CD4-positive, alpha-beta T cell treated with Interleukin-12 subunit alpha and Interleukin-12 subunit beta, for 1 hour (primary cell): ENCODE data around the gene COL26A1.
"Not testable (repeated sequence)": the region's sequence is repeated elsewhere in the genome, so short reads cannot be mapped to it uniquely, and the experiment has no call there.

ENCODE experiments used
- DNase-seq: peaks from one replicate; pipeline ENCODE4 v3.0.0-alpha.2; 2020

The COL26A1 gene

GRCh38 chr7:101505510-101505909 lies 142.8 kb downstream of the COL26A1 start:
- DNase-seq = not testable (repeated sequence)

GRCh38 chr7:101506531-101506930 lies 143.9 kb downstream of the COL26A1 start:
- DNase-seq = no peak

DNA sequence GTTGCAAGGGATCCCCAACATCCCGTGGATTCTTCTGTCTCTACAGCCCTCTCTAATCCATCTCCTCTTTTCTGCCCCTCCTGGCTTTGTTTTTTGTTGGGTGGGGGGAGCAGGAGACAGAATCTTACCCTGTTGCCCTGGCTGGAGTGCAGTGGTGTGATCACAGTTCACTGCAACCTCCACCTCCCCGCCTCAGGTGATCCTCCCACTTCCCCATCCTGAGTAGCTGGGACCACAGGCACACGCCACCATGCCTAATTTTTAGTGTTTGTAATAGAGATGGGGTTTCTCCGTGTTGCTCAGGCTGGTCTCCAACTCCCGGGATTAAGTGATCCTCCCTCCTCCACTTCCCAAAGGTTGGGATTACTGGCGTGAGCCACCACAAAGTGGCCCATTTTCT lies 144.7 kb downstream of the COL26A1 start:
- no peak for DNase-seq

- DNase-seq = peak; percentile 33
These were observed 145.1 kb downstream of the COL26A1 start for GRCh38 chr7:101507791-101508252.

DNA sequence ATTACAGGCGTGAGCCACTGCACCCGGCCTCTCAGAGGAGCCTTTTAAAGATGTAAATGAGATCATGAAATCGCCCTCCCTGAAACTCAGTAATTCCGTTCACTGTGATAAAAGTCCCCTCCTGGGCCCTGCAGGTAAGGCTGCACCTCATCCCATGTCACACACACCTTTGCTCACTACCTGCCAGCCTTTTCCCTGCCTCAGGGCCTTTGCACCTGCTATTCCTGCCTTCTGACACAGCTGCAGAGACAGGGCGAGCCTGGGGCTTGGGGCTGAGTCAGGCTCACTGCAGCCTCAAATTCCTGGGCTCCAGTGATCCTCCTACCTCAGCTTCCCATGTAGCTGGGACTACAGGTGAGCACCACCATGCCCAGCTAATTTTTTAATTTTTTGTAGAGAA lies 147.6 kb downstream of the COL26A1 start:
- no peak for DNase-seq

GRCh38 chr7:101511965-101512364 lies 149.3 kb downstream of the COL26A1 start:
- no peak for DNase-seq

- no peak for DNase-seq
These were observed 154.2 kb downstream of the COL26A1 start for GRCh38 chr7:101516851-101517250.

DNA sequence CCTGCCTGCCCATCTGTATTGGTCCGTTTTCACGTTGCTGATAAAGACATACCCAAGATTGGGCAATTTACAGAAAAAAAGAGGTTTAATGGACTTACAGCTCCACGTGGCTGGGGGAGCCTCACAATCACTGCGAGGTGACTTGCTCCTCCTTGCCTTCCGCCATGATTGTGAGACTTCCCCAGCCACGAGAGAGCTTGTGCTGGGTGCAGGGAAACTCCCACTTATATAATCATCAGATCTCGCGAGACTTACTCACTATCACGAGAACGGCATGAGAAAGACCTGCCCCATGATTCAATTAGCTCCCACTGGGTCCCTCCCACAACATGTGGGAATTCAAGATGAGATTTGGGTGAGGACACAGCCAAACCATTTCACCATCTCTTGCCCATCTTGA lies 154.6 kb downstream of the COL26A1 start:
- DNase-seq = no peak

DNA sequence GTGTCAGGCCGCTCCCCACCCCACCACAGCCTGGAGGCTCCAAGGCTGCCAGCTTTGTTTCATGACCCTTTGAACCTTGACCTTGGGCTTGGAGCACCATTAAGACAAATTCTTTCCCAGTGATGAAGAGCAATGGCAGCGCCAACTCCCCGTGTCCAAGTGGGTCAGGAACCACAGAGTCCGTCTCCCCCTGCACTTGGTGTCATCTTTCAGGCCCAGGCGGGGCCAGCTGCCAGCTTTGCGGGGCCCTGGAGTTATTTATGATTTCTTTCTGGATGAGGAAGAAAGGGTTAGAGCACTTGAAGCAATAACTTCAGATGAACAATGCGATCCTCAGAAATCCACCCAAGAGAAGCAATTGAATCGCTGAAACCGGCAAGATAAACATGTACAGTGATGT lies 155.7 kb downstream of the COL26A1 start:
- no peak for DNase-seq

- no peak for DNase-seq
These were observed 156.8 kb downstream of the COL26A1 start for GRCh38 chr7:101519324-101520023.

DNA sequence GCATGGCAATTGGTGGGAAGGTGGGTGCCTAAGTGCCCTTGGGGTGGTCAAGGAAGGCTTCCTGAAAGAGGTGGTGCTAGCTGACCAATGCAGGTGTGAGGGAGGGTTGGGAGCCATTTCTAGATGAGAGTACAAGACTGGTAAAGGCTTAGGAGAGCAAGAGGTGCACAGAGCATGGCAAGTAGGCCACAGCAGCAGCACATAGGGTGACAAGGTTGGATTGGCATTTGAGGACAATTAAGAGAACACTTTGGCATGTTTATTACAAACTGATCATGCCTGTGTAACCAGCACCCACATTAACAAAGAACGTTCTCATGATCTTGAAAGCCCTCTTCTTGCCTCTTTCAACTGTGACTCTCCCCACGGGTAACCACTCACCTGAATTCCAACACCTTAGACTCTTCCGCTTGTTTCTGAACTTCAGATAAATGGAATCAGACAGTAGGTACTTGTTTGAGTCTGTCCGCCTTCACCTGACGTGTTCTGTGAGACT lies 158.8 kb downstream of the COL26A1 start:
- no peak for DNase-seq

DNA sequence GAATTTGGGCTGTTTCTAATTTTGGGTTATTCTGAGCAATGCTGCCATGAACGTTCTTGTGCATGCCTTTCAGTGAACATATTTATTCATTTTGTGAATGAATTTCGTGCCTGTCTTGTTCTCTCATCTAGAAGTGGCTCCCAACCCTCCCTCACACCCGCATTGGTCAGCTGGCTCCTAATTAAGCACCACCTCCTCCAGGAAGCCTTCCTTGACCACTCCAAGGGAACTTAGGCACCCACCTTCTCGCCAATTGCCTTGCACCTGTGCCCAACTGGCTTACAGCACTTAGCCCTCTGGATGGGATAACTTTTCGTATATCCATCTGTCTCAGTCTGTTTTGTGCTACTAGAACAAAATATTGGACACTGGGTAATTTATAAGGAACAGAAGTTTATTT lies 159.3 kb downstream of the COL26A1 start:
- DNase-seq = no peak

DNA sequence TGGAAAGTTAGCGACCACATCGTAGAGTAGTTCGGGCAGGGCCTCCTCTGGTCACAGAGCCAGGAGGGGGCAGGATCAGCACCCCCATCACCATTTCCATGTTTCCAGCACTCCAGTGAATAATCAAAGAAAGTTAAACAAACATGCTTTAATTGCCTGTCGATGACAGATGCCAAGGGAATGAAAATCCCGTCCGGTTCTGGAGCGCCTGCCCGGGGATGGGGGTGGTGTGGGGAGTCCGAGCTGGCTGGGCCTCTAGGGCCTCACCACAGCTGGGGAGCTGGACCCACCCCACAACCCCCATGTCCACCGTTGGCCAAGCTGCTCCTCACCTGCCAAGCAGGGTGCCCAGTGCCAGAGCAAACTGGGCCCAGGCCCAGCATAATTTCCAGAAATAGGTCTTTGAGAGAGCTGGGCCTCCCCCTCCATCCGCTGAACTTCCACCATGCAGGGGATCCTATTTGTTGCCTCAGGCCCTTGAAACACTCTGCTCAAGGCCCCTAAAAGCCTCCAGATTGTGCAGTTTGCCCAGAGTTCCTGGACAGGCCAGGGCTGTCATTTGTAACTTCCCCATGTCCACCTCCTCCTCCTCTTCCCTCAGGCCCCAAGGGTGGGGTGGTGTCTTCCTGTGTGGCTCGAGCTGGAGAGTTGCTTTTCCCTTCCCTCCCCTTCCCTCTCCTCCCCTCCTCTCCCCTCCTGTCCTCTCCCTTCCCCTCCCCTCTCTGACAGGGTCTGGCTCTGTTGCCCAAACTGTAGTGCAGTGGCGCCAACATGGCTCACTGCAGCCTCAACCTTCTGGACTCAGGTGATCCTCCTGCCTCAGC lies 165.4 kb downstream of the COL26A1 start:
- no peak for DNase-seq

DNA sequence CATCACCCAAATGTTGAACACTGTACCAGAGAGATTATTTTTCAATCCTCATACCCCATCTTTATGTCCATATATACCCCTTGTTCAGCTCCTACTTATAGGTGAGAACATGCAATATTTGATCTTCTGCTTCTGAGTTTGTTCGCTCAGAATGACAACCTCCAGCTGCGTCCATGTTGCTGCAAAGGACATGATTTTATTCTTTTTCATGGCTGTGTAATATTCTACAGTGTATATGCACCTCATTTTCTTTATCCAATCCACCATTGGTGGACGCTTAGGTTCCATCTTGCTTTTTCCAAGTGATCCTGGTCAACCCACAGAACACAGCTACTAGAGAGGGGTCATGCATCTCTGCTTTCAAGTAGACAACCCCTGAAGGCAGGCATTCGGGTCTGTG lies 166.9 kb downstream of the COL26A1 start:
- no peak for DNase-seq

DNA sequence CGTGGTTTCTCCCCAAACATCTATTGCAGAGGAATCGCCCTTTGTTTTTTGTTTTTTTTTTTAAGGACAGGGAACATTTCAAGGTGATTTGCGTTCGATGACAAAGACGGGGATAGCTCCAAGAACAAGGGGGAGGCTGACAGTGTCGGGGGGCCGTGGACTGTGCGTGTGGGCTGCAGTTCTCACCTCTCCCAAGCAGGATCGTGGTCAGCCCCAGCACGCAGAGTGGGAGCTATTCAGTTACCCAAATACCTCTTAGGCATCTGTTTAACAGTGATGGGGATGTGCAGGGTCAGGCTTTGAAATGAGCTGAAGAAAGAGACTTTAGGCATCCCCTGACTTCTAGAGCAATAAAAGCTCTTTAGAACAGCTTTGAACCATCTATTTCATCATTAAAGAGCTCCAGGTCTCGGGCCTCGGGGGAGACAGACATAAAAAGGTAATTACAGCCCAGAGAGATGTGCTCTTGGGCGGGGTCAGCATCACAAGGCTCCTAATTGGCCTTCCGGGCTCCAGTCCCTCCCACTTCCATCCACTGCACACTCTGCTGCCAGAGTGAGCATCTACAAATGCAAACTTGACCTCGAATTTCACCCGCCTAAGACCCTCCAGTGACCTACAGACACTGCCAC lies 169.2 kb downstream of the COL26A1 start:
- no peak for DNase-seq

- no peak for DNase-seq
These were observed 169.9 kb downstream of the COL26A1 start for GRCh38 chr7:101532400-101533102.

GRCh38 chr7:101533103-101533465 lies 170.4 kb downstream of the COL26A1 start:
- DNase-seq = no peak

DNA sequence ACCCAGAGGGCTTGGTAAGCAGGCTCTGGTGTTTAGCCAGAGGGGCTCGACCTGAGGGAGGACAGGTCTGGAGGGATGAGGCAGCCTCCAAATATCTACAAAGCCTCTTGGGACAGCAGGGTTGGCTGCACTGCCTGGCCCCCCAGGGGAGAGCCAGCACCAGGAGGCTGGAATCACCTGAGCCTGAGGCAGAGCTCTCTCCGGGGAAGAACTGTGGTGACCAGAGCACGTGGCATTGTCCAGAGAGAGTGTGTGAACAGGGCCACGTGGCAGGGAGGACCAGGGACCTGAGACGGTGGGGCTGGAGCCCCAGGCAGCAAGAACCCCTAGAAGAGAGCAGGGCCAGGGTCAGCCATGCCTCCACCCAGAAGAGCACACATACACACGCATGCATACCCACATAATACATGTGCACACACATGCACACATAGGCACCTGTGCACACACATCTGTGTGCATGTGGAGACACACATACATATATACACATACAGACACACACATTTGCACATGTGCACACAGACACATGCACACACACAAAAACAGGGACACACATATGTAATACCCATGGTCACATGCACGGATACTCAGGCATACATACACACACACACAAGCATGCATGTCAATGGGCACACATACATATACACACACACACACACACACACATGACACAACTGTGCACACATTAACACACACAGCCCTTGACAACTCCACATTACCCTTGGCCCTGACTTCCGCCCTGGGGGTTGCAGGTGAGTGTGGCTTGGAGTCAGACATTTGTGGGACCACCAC lies 171.5 kb downstream of the COL26A1 start:
- no peak for DNase-seq

- DNase-seq = no peak
These were observed 172.2 kb downstream of the COL26A1 start for GRCh38 chr7:101534873-101535272.

- no peak for DNase-seq
These were observed 172.7 kb downstream of the COL26A1 start for GRCh38 chr7:101535351-101535751.

GRCh38 chr7:101536232-101536631 lies 173.6 kb downstream of the COL26A1 start:
- no peak for DNase-seq

GRCh38 chr7:101536668-101537067 lies 174.0 kb downstream of the COL26A1 start:
- no peak for DNase-seq
